SK-N-MC (cell line): ENCODE measurements around the gene TMEM151A.

ENCODE experiments used
- EZH2 ChIP-seq: fragments of 200-600 bp; sonication (generic); IDR thresholded peaks from one replicate; pipeline ENCODE4 v1.6.1; 2017; ENCODE audit warnings: antibody characterized with exemption
- POLR2AphosphoS5 ChIP-seq: IDR thresholded peaks from 2 replicates; pipeline ENCODE4 v1.6.1; 2012; ENCODE audit warnings: mild to moderate bottlenecking, low read depth, low read length, borderline replicate concordance

- TF ChIP-seq EZH2 = no peak
- TF ChIP-seq POLR2AphosphoS5 = no peak
These were observed 23.8 kb downstream of the TMEM151A start for GRCh38 chr11:66315498-66315885.
